GM10266 (cell line): ENCODE data around the gene ARIH2.

Experiments
- DNase-seq: peaks from one replicate; pipeline ENCODE4 v3.0.0; 2012; ENCODE audit errors: extremely low spot score
- CTCF ChIP-seq: IDR thresholded peaks from 2 replicates; pipeline ENCODE4 v1.5.1; 2012; ENCODE audit warnings: mild to moderate bottlenecking, low read depth; ENCODE audit not compliant: control insufficient read depth, insufficient read depth; ENCODE audit errors: missing control alignments

The ARIH2 gene

GRCh38 chr3:48979451-48979850, 60.8 kb downstream of the ARIH2 start:
- no peak for DNase-seq
- TF ChIP-seq CTCF = no peak

- DNase-seq = no peak
- TF ChIP-seq CTCF = no peak
These were observed 61.7 kb downstream of the ARIH2 start for GRCh38 chr3:48980295-48980694.

GRCh38 chr3:48982016-48982415, 63.4 kb downstream of the ARIH2 start:
- no peak for DNase-seq
- no peak for TF ChIP-seq CTCF

GRCh38 chr3:48982686-48983085, 64.0 kb downstream of the ARIH2 start:
- TF ChIP-seq CTCF = no peak
- no peak for DNase-seq

- TF ChIP-seq CTCF = no peak
- no peak for DNase-seq
These were observed 64.5 kb downstream of the ARIH2 start for GRCh38 chr3:48983096-48983495.

GRCh38 chr3:48984663-48985062, 66.0 kb downstream of the ARIH2 start:
- TF ChIP-seq CTCF = no peak
- no peak for DNase-seq

- DNase-seq = no peak
- no peak for TF ChIP-seq CTCF
These were observed 67.3 kb downstream of the ARIH2 start for GRCh38 chr3:48985831-48986376.
